HepG2 (cell line): Measurements from ENCODE around the gene TNK1. TPM values are rescaled to one million over a fixed set of nuclear protein-coding genes. Genes with fewer than 3 reads are reported as not detected.

Experiments used
- JDP2 ChIP-seq: sonication (generic); formaldehyde crosslinking; IDR thresholded peaks from 2 replicates; pipeline ENCODE4 v1.8.1; 2022; ENCODE audit warnings: missing genetic modification reagents, borderline replicate concordance
- MBD4 ChIP-seq: IDR thresholded peaks from 2 replicates; pipeline ENCODE4 v1.6.1; 2012; ENCODE audit warnings: low read length, inconsistent platforms, borderline replicate concordance
- SMARCE1 ChIP-seq: fragments of 450-650 bp; IDR thresholded peaks from 2 replicates; pipeline ENCODE4 v1.6.1; 2017; ENCODE audit warnings: borderline replicate concordance
- SRY ChIP-seq: sonication (generic); formaldehyde crosslinking; IDR thresholded peaks from 2 replicates; pipeline ENCODE4 v1.8.0; 2022; ENCODE audit warnings: mild to moderate bottlenecking, missing genetic modification reagents
- ZNF781 ChIP-seq: sonication (generic); formaldehyde crosslinking; IDR thresholded peaks from 2 replicates; pipeline ENCODE4 v1.5.1; 2020; ENCODE audit warnings: borderline replicate concordance, mild to moderate bottlenecking, missing genetic modification reagents; ENCODE audit errors: not compliant biosample characterization
- polyA plus RNA-seq, 8 experiments: library from polyadenylated mRNA; depleted of rRNA in 3 of 8; stranded (reverse) in 7 of 8; unstranded in 1 of 8; fragments of >200 nt; fragmentation: Illumina TruSeq in 4 of 8; extraction: Trizol in 4 of 8; gene quantifications; 2 replicates each; pipeline versions ENCODE4 v1.2.1 to v1.2.3, GENCODE V29; 2011 to 2016; ENCODE audit warnings: low read depth in 4 of 8, missing spikeins in 1 of 8, mixed read lengths in 1 of 8; ENCODE audit not compliant: insufficient read depth in 1 of 8
- total RNA-seq, 5 experiments: library from RNA; depleted of rRNA; stranded (reverse); fragments of >200 nt; fragmentation: Illumina TruSeq; extraction: Trizol; gene quantifications; 2 replicates each; pipeline ENCODE4 v1.2.3, GENCODE V29; 2016; ENCODE audit warnings: low read depth in 1 of 5
- TF ChIP-seq, protein P1 (sequence below): sonication (generic); formaldehyde crosslinking; IDR thresholded peaks from 2 replicates; pipeline ENCODE4 v1.9.0; 2021; ENCODE audit warnings: mild to moderate bottlenecking, missing genetic modification reagents
- TF ChIP-seq, protein P2 (sequence below): sonication (generic); formaldehyde crosslinking; IDR thresholded peaks from 2 replicates; pipeline ENCODE4 v1.4.0; 2020; ENCODE audit warnings: missing genetic modification reagents
- TF ChIP-seq, protein P3 (sequence below): sonication (generic); formaldehyde crosslinking; IDR thresholded peaks from 2 replicates; pipeline ENCODE4 v1.4.0; 2020; ENCODE audit warnings: missing genetic modification reagents
- TF ChIP-seq, protein P4 (sequence below): sonication (generic); formaldehyde crosslinking; IDR thresholded peaks from 2 replicates; pipeline ENCODE4 v1.4.0; 2020; ENCODE audit warnings: mild to moderate bottlenecking, missing genetic modification reagents
- TF ChIP-seq, protein P5 (sequence below): sonication (generic); formaldehyde crosslinking; IDR thresholded peaks from 2 replicates; pipeline ENCODE4 v1.5.0; 2020; ENCODE audit warnings: mild to moderate bottlenecking, missing genetic modification reagents
- TF ChIP-seq, protein P6 (sequence below): sonication (generic); formaldehyde crosslinking; IDR thresholded peaks from 2 replicates; pipeline ENCODE4 v1.8.0; 2022; ENCODE audit warnings: low read depth, missing genetic modification reagents
- TF ChIP-seq, protein P7 (sequence below): sonication (generic); formaldehyde crosslinking; IDR thresholded peaks from 2 replicates; pipeline ENCODE4 v1.8.0; 2023; ENCODE audit warnings: mild to moderate bottlenecking, missing genetic modification reagents

The TNK1 gene
- total and polyA plus RNA-seq, 2 of the 13 experiments (the other 11 are each of a cell fraction or from before 2014, with no cell fraction given): 2.0 to 3.5 TPM

DNA sequence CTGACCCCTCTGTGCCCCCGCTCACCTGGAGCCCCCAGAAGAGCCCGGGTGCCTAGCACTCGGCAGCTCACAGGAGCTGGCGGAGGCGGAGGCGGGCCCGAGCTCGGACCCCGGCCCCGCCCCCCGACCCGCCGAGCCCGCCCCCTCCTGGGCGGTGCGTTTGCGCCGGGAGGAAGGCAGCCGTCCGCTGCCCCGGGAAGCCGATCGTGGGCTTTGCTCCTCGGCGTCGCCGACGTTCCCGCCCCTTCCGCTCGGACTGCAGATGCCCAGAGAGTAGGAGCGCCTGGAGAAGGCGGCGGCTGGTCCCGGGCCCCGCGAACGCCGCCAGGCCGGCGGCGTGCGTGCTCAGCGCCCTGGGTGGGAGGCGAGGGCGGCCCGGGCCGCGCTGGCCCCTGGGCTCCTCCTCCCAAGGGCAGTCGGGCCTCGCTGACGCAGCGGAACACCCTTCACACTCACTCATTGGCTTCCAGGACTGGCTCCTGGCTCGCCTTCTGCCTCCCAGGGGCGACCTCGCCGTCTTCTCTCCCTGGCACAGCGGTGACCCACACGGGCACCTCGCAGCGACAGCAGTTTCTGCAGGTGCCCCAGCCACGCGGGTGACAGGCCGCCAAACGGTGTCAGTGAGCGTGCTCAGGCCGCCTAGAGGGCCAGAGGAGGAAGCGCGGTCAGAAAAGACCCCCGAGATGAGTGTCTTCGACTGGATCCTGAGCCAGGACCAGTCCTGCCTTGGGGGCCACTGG is 13.7 kb downstream of the TNK1 start, which contains the start of gene PLSCR3 (continued):
- TF ChIP-seq MBD4 (no peak), SMARCE1 (no peak), ZNF781 (CRISPR knock-in tag) (peak; percentile 52), JDP2 (CRISPR knock-in tag) (no peak; the same call in 1 of the 2 replicates), SRY (no peak; the same call in 1 of the 2 replicates)
- TF ChIP-seq, protein P1, sequence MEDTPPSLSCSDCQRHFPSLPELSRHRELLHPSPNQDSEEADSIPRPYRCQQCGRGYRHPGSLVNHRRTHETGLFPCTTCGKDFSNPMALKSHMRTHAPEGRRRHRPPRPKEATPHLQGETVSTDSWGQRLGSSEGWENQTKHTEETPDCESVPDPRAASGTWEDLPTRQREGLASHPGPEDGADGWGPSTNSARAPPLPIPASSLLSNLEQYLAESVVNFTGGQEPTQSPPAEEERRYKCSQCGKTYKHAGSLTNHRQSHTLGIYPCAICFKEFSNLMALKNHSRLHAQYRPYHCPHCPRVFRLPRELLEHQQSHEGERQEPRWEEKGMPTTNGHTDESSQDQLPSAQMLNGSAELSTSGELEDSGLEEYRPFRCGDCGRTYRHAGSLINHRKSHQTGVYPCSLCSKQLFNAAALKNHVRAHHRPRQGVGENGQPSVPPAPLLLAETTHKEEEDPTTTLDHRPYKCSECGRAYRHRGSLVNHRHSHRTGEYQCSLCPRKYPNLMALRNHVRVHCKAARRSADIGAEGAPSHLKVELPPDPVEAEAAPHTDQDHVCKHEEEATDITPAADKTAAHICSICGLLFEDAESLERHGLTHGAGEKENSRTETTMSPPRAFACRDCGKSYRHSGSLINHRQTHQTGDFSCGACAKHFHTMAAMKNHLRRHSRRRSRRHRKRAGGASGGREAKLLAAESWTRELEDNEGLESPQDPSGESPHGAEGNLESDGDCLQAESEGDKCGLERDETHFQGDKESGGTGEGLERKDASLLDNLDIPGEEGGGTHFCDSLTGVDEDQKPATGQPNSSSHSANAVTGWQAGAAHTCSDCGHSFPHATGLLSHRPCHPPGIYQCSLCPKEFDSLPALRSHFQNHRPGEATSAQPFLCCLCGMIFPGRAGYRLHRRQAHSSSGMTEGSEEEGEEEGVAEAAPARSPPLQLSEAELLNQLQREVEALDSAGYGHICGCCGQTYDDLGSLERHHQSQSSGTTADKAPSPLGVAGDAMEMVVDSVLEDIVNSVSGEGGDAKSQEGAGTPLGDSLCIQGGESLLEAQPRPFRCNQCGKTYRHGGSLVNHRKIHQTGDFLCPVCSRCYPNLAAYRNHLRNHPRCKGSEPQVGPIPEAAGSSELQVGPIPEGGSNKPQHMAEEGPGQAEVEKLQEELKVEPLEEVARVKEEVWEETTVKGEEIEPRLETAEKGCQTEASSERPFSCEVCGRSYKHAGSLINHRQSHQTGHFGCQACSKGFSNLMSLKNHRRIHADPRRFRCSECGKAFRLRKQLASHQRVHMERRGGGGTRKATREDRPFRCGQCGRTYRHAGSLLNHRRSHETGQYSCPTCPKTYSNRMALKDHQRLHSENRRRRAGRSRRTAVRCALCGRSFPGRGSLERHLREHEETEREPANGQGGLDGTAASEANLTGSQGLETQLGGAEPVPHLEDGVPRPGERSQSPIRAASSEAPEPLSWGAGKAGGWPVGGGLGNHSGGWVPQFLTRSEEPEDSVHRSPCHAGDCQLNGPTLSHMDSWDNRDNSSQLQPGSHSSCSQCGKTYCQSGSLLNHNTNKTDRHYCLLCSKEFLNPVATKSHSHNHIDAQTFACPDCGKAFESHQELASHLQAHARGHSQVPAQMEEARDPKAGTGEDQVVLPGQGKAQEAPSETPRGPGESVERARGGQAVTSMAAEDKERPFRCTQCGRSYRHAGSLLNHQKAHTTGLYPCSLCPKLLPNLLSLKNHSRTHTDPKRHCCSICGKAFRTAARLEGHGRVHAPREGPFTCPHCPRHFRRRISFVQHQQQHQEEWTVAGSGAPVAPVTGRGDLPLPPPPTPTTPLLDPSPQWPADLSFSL (CRISPR knock-in tag): no peak
- TF ChIP-seq, protein P2, sequence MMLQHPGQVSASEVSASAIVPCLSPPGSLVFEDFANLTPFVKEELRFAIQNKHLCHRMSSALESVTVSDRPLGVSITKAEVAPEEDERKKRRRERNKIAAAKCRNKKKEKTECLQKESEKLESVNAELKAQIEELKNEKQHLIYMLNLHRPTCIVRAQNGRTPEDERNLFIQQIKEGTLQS (CRISPR knock-in tag): no peak
- TF ChIP-seq, protein P3, sequence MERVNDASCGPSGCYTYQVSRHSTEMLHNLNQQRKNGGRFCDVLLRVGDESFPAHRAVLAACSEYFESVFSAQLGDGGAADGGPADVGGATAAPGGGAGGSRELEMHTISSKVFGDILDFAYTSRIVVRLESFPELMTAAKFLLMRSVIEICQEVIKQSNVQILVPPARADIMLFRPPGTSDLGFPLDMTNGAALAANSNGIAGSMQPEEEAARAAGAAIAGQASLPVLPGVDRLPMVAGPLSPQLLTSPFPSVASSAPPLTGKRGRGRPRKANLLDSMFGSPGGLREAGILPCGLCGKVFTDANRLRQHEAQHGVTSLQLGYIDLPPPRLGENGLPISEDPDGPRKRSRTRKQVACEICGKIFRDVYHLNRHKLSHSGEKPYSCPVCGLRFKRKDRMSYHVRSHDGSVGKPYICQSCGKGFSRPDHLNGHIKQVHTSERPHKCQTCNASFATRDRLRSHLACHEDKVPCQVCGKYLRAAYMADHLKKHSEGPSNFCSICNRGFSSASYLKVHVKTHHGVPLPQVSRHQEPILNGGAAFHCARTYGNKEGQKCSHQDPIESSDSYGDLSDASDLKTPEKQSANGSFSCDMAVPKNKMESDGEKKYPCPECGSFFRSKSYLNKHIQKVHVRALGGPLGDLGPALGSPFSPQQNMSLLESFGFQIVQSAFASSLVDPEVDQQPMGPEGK: no peak
- TF ChIP-seq, protein P4, sequence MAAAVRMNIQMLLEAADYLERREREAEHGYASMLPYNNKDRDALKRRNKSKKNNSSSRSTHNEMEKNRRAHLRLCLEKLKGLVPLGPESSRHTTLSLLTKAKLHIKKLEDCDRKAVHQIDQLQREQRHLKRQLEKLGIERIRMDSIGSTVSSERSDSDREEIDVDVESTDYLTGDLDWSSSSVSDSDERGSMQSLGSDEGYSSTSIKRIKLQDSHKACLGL (CRISPR knock-in tag): peak; percentile 50; the same call in 1 of the 2 replicates
- TF ChIP-seq, protein P5, sequence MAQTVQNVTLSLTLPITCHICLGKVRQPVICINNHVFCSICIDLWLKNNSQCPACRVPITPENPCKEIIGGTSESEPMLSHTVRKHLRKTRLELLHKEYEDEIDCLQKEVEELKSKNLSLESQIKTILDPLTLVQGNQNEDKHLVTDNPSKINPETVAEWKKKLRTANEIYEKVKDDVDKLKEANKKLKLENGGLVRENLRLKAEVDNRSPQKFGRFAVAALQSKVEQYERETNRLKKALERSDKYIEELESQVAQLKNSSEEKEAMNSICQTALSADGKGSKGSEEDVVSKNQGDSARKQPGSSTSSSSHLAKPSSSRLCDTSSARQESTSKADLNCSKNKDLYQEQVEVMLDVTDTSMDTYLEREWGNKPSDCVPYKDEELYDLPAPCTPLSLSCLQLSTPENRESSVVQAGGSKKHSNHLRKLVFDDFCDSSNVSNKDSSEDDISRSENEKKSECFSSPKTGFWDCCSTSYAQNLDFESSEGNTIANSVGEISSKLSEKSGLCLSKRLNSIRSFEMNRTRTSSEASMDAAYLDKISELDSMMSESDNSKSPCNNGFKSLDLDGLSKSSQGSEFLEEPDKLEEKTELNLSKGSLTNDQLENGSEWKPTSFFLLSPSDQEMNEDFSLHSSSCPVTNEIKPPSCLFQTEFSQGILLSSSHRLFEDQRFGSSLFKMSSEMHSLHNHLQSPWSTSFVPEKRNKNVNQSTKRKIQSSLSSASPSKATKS (CRISPR knock-in tag): no peak
- TF ChIP-seq, protein P6, sequence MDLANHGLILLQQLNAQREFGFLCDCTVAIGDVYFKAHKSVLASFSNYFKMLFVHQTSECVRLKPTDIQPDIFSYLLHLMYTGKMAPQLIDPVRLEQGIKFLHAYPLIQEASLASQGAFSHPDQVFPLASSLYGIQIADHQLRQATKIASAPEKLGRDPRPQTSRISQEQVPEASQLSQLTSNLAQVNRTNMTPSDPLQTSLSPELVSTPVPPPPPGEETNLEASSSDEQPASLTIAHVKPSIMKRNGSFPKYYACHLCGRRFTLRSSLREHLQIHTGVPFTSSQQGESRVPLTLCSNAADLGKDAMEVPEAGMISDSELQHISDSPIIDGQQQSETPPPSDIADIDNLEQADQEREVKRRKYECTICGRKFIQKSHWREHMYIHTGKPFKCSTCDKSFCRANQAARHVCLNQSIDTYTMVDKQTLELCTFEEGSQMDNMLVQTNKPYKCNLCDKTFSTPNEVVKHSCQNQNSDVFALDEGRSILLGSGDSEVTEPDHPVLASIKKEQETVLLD (CRISPR knock-in tag): peak; percentile 82
- TF ChIP-seq, protein P7, sequence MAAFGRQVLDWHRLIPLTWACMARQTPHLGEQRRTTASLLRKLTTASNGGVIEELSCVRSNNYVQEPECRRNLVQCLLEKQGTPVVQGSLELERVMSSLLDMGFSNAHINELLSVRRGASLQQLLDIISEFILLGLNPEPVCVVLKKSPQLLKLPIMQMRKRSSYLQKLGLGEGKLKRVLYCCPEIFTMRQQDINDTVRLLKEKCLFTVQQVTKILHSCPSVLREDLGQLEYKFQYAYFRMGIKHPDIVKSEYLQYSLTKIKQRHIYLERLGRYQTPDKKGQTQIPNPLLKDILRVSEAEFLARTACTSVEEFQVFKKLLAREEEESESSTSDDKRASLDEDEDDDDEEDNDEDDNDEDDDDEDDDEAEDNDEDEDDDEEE: 0 out of 2 replicates have a peak, but pooled peaks have one; percentile 1
